ENCODE measurements around the gene ZNF668. TPM values are rescaled to one million over a fixed set of nuclear protein-coding genes. Genes with fewer than 3 reads are reported as not detected.

ZNF668 gene
- total RNA-seq, 2 experiments from 2014 or later, result 11.2 to 12.9 TPM

- no peaks in the 10 kb centered on the region for H3K9me3 Mint-ChIP-seq
- DNase-seq, result no peak
- no peaks in the 10 kb centered on the region for H3K36me3 Mint-ChIP-seq (ENCODE audit: low read depth)
- peaks cover 5% of the 10 kb centered on the region for H3K4me1 Mint-ChIP-seq
- ChIA-PET POLR2A (no interaction called here), CTCF (interaction anchor here (0.7 to 1.1 kb wide), 2 partner anchors 13 to 192 kb away, joined by 3 read pairs; no protein-coding TSS in a partner anchor)
- peaks cover 3% of the 10 kb centered on the region for H3K27me3 Mint-ChIP-seq
- no peak overlapping the region for H3K4me3 Mint-ChIP-seq
- H3K27ac Mint-ChIP-seq, result no peak overlapping the region
These were observed 21.9 kb downstream of the ZNF668 start for GRCh38 chr16:31052114-31052513.

GRCh38 chr16:31050280-31051030 lies 23.6 kb downstream of the ZNF668 start:
- POLR2A ChIA-PET, result interaction anchor here (0.6 to 0.7 kb wide), 2 partner anchors 8 to 315 kb away, joined by 3 to 6 read pairs; no protein-coding TSS in a partner anchor
- H3K27me3 Mint-ChIP-seq, result peaks cover 3% of the 10 kb centered on the region
- no peaks in the 10 kb centered on the region for H3K36me3 Mint-ChIP-seq (ENCODE audit: low read depth)
- no peak overlapping the region for H3K27ac Mint-ChIP-seq
- CTCF ChIA-PET, result interaction anchor here (1.0 to 2.1 kb wide), 6 partner anchors 8 to 74 kb away, joined by 3 to 5 read pairs (median 3); partner anchors contain the start of genes STX4, ZNF646 and ZNF668
- H3K4me1 Mint-ChIP-seq, result peaks cover 5% of the 10 kb centered on the region
- no peak for DNase-seq
- H3K4me3 Mint-ChIP-seq, result no peak overlapping the region
- H3K9me3 Mint-ChIP-seq, result no peaks in the 10 kb centered on the region

- no peak overlapping the region for H3K27ac Mint-ChIP-seq
- H3K4me3 Mint-ChIP-seq, result no peak overlapping the region
- no peaks in the 10 kb centered on the region for H3K4me1 Mint-ChIP-seq
- ChIA-PET CTCF (interaction anchor here (0.7 to 1.6 kb wide), 3 partner anchors 9 to 123 kb away, joined by 3 to 6 read pairs (median 4); no protein-coding TSS in a partner anchor), POLR2A (no interaction called here)
- no peaks in the 10 kb centered on the region for H3K27me3 Mint-ChIP-seq
- DNase-seq, result no peak
- H3K9me3 Mint-ChIP-seq, result no peaks in the 10 kb centered on the region
- H3K36me3 Mint-ChIP-seq (ENCODE audit: low read depth), result peaks cover 10% of the 10 kb centered on the region
These were observed 30.1 kb downstream of the ZNF668 start for GRCh38 chr16:31043898-31044481.

GRCh38 chr16:31043352-31043751 lies 30.7 kb downstream of the ZNF668 start:
- DNase-seq, result no peak
- POLR2A ChIA-PET, result no interaction called here
- Mint-ChIP-seq H3K27ac (no peak overlapping the region), H3K4me1 (no peaks in the 10 kb centered on the region), H3K9me3 (no peaks in the 10 kb centered on the region), H3K27me3 (no peaks in the 10 kb centered on the region), H3K36me3 (ENCODE audit: low read depth) (peaks cover 10% of the 10 kb centered on the region), H3K4me3 (no peak overlapping the region)
- CTCF ChIA-PET, result interaction anchor here (1.6 kb wide), 1 partner anchor 17 kb away, joined by 6 read pairs; no protein-coding TSS in a partner anchor

DNA sequence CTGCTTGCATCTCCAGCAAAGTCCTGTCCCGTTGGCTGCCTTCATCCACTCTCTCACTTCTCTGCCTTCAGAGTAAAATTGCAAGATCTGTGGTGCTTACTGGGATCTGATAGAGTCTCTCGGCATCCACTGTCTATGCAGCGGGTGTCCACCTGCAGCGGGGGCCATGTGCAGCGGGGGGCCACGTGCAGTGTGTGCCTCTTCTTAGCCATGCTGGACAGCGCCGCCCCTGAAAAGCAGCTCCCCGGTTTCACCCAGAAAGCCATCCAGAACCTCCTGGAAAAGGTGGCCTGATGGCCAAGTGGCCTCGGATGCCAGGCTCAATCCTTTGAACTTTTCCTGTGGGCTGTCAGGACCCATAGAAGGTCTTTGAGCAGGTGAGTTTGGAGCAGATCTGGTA lies 31.2 kb downstream of the ZNF668 start:
- no peaks in the 10 kb centered on the region for H3K4me1 Mint-ChIP-seq
- H3K27ac Mint-ChIP-seq, result no peak overlapping the region
- POLR2A ChIA-PET, result no interaction called here
- peaks cover 10% of the 10 kb centered on the region for H3K36me3 Mint-ChIP-seq (ENCODE audit: low read depth)
- no peak overlapping the region for H3K4me3 Mint-ChIP-seq
- CTCF ChIA-PET, result interaction anchor here (1.6 kb wide), 1 partner anchor 17 kb away, joined by 6 read pairs; no protein-coding TSS in a partner anchor
- no peaks in the 10 kb centered on the region for H3K27me3 Mint-ChIP-seq
- H3K9me3 Mint-ChIP-seq, result no peaks in the 10 kb centered on the region
- no peak for DNase-seq

GRCh38 chr16:31038993-31039392 lies 35.0 kb downstream of the ZNF668 start:
- Mint-ChIP-seq H3K36me3 (ENCODE audit: low read depth) (peaks cover 21% of the 10 kb centered on the region), H3K4me3 (no peak overlapping the region), H3K27ac (no peak overlapping the region), H3K27me3 (no peaks in the 10 kb centered on the region), H3K4me1 (peaks cover 9% of the 10 kb centered on the region), H3K9me3 (no peaks in the 10 kb centered on the region)
- POLR2A ChIA-PET, result no interaction called here
- DNase-seq, result no peak
- CTCF ChIA-PET, result interaction anchor here (0.7 to 1.3 kb wide), 2 partner anchors 14 to 66 kb away, joined by 3 read pairs; no protein-coding TSS in a partner anchor

DNA sequence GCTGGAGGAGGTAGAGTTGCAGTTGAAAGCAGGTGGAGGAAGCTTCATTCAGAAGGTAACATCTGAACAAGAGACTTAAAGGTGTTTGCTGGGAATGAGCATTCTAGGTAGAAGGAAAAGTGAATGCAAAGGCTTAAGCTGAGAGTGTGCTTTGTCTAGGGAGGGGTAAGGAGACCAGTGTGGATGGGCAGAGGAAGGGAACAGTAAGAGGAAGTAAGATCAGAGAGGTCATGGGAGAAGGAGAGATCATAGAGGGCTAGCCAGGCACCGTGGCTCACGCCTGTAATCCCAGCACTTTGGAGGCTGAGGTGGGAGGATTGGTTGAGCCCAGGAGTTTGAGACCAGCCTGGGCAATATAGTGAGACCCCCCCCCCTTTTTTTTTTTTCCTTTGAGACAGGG lies 37.3 kb downstream of the ZNF668 start:
- no peak for DNase-seq
- ChIA-PET POLR2A (interaction anchor here (0.8 kb wide), 1 partner anchor 27 kb away, joined by 3 read pairs; no protein-coding TSS in a partner anchor), CTCF (interaction anchor here (0.7 to 1.6 kb wide), 2 partner anchors 14 to 37 kb away, joined by 3 to 5 read pairs; no protein-coding TSS in a partner anchor)
- Mint-ChIP-seq H3K9me3 (no peaks in the 10 kb centered on the region), H3K27me3 (no peaks in the 10 kb centered on the region), H3K36me3 (ENCODE audit: low read depth) (peaks cover 17% of the 10 kb centered on the region), H3K4me1 (peaks cover 21% of the 10 kb centered on the region), H3K27ac (peak overlapping the region; percentile 6), H3K4me3 (no peak overlapping the region)

DNA sequence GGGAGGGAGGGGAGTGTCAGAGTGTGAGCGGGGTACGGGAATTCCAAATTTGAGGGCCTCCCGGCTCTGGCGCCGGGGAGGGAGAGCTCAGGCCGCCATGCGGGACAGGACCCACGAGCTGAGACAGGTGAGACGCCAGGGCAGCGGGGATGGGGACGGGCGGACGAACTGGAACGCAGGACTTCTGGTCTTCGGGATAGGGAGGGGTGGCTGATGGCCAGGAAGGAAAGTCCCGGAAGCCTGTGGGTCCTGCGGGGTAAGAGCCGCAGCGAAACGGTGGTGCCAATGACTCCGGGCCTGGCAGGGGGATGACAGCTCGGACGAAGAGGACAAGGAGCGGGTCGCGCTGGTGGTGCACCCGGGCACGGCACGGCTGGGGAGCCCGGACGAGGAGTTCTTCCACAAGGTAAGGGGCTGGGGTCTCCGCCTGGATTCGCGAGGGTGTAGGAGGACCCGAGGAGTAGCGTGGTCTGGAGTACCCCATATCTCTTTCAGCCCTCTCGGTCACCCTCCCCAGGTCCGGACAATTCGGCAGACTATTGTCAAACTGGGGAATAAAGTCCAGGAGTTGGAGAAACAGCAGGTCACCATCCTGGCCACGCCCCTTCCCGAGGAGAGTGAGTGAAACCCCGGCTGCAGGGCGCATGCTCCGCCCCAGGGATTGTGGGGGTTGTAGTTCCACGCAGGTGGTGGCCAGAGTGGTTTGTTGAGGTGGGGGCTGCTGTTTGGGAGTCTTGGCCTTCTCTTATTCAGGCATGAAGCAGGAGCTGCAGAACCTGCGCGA lies 40.1 kb downstream of the ZNF668 start:
- H3K27me3 Mint-ChIP-seq, result no peaks in the 10 kb centered on the region
- peak; percentile 92 for DNase-seq
- peak overlapping the region; percentile 88 for H3K4me3 Mint-ChIP-seq
- peak overlapping the region; percentile 96 for H3K27ac Mint-ChIP-seq
- ChIA-PET POLR2A (interaction anchor here (0.8 to 1.0 kb wide), 2 partner anchors 39 to 40 kb away, joined by 3 read pairs; partner anchors contain the start of gene ZNF668), CTCF (interaction anchor here (1.1 kb wide), 1 partner anchor 16 kb away, joined by 3 read pairs; no protein-coding TSS in a partner anchor)
- no peaks in the 10 kb centered on the region for H3K9me3 Mint-ChIP-seq
- peaks cover 23% of the 10 kb centered on the region for H3K4me1 Mint-ChIP-seq
- H3K36me3 Mint-ChIP-seq (ENCODE audit: low read depth), result peaks cover 13% of the 10 kb centered on the region

DNA sequence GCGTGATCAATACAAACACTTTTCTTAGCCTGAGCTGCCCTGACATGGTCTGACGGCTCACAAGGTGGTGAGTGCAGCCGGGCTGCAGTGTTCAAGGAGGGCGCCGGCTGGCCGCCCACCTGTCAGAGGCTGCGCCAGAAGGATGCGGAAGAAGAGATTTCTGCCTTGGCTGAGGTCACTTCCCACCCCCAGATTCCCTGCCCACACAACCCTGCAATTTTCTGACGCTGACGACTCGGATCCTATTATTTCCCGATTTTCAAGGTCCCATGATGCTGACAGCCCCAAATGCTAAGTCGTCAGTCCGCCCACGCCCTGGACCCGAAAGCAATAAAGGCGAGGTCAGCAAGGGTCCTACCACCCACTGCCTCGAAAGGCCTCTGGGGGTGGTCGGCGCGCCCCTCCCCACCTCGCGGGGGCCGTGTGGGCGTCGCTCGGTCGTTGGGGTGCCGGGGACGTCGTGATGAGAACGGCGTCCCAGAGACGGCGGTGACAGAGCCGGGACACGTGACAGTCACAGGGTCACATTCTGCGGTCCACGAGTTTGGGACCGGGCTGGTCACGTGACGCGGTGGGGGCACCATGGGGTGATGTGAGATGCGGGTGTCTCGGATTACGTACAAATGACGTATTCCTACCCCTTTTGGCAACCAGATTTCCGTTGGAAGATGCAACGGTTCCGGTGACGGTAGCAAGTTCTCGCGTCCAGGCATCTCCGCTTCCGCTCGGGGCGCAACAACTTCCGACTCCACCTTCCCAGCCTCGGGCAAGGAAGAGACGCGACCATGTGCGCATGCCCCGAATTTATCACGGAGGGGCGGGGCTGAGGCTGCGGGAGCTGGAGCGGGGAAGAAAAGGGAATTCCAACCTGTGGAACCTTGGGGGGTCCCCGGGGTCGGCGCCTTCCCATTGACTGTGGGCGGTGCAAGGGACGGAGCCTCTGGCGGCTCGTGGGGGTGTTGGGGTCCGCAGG lies 41.0 kb downstream of the ZNF668 start, which contains the start of gene STX4:
TSS of gene STX4 (plus strand) at position 823 of the 973 bp plus-strand sequence. CDS start 248 bp downstream, outside the sequence.
- H3K4me3 Mint-ChIP-seq, result peak within 1 kb of the TSS; percentile 88
- H3K27me3 Mint-ChIP-seq, result no peaks in the 10 kb centered on the region
- no peaks in the 10 kb centered on the region for H3K9me3 Mint-ChIP-seq
- H3K36me3 Mint-ChIP-seq (ENCODE audit: low read depth), result peaks cover 13% of the 10 kb centered on the region
- H3K4me1 Mint-ChIP-seq, result peaks cover 23% of the 10 kb centered on the region
- POLR2A ChIA-PET, result interaction anchor here (0.8 to 1.0 kb wide), 2 partner anchors 40 to 41 kb away, joined by 3 read pairs; partner anchors contain the start of gene ZNF668
- DNase-seq, result peak; percentile 99
- CTCF ChIA-PET, result interaction anchor here (1.1 kb wide), 1 partner anchor 17 kb away, joined by 3 read pairs; no protein-coding TSS in a partner anchor
- H3K27ac Mint-ChIP-seq, result peak within 1 kb of the TSS; percentile 96

DNA sequence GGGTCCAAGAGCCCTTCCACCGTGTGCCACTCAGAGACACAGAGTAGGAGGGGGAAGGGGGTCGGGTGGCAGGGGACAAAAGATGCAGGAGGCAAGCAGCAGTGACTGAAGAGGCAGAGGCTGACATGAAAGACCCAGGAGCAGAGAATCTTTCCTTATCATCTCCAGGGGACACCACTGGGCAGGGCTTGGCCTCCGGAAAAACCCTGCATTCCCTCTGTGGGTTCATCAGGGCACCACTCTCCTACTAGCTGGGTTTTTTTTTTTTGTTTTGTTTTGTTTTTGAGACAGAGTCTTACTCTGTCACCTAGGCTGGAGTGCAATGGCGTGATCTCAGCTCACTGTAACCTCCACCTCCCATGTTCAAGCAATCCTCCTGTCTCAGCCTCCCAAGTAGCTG lies 42.8 kb downstream of the ZNF668 start:
- peaks cover 9% of the 10 kb centered on the region for H3K36me3 Mint-ChIP-seq (ENCODE audit: low read depth)
- no peaks in the 10 kb centered on the region for H3K9me3 Mint-ChIP-seq
- peaks cover 23% of the 10 kb centered on the region for H3K4me1 Mint-ChIP-seq
- no peaks in the 10 kb centered on the region for H3K27me3 Mint-ChIP-seq
- DNase-seq, result no peak
- POLR2A ChIA-PET, result no interaction called here
- peak overlapping the region; percentile 31 for H3K27ac Mint-ChIP-seq
- H3K4me3 Mint-ChIP-seq, result no peak overlapping the region
- CTCF ChIA-PET, result interaction anchor here (0.9 to 1.5 kb wide), 2 partner anchors 9 to 46 kb away, joined by 3 read pairs; no protein-coding TSS in a partner anchor

GRCh38 chr16:31029272-31029671 lies 44.8 kb downstream of the ZNF668 start:
- ChIA-PET CTCF (no interaction called here), POLR2A (no interaction called here)
- Mint-ChIP-seq H3K4me1 (peaks cover 17% of the 10 kb centered on the region), H3K36me3 (ENCODE audit: low read depth) (peaks cover 3% of the 10 kb centered on the region), H3K9me3 (no peaks in the 10 kb centered on the region), H3K27me3 (no peaks in the 10 kb centered on the region), H3K4me3 (no peak overlapping the region), H3K27ac (no peak overlapping the region)
- DNase-seq, result no peak
